HK-2 (cell line): Measurements from ENCODE around the gene NPAS3.

Source experiments
- DNase-seq: peaks from one replicate; pipeline ENCODE4 v3.0.0-alpha.2; 2018; ENCODE audit not compliant: unreplicated experiment

Gene NPAS3

DNA sequence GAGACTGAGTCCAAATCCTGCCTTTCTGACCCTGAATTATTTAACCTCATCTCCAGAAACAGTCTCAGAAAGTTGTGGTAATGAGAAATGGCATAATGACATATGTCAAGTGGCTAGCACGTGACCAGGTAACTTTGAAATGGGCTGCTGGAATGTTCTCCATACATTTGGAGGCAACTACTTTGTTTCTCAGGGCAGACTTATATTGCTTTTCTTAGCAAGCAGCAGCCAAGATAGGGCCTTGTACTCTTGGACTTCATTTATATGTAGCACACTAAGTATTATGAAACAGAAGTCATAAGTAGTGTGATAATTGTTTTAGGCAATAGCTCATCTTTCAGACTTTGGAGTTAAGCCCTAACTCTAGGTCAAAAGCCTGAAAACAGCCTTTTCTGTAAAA, 494.7 kb downstream of the NPAS3 start:
- DNase-seq = no peak

DNA sequence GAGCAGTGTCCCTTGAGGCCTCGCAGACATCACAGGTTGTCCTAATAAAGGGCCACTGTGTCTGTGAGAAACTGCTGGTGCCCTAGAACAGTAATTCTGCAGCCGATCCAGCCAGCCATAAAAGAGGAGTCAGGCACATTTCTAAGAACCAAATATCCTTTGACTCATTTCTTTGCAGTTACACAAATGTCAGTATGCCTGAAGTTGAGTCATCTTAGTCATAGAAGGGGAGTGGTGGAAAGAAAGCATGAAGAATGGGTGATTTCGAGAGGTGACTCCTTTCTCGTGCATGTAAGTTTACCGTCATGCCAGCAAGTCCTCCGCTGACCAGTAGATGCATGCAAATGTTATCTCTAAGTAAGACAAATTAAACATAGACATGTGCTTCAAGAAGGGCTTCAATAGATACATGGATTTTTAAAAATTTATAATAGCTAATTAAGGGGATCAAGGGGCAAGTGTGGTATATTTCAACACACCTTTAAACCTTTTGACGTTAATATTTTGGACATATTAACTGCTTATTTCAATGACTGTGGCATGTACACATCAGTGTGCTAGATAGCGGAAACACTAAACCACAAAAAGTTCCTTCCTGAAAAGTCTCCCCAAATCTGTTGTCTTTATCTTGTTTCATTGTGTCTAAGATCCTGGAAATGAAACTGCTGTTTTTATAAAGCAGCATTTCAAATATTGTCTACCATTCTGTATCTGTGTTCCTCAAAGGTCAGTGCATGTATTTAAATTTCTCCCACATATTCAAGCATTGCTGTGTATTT, 497.4 kb downstream of the NPAS3 start:
- DNase-seq = no peak

DNA sequence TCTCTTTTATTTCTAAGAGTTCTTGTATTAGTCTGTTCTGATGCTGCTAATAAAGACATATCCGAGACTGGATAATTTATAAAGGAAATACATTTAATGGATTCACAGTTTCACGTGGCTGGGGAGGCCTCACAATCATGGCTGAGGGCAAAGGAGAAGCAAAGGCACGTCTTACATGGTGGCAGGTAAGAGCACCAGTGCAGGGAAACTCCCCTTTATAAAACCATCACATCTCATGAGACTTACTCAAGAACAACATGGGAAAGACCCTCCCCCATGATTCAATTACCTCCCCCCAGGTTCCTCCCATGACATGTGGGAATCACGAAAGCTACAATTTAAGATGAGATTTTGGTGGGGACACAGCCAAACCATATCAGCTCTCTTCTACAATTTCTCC, 503.0 kb downstream of the NPAS3 start:
- no peak for DNase-seq

DNA sequence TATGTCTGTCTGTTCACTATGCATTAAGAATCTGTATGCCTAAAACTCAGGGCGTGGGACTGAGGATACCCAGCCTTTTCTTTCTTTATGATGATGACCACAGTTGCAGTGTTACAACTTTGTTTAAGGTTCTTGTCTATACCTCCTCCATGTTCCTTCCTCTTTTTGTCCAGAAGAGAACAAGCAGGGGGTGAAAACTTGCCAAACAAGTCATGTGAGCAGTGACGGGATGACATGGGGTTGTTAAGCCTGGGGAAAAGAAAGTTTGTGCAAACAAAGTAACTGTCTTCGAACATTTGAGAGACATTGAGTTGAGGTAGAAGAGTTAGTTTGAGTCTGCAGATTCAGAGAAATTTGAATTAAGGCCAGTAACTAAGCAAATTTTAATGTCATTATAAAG, 505.5 kb downstream of the NPAS3 start:
- DNase-seq = no peak

DNA sequence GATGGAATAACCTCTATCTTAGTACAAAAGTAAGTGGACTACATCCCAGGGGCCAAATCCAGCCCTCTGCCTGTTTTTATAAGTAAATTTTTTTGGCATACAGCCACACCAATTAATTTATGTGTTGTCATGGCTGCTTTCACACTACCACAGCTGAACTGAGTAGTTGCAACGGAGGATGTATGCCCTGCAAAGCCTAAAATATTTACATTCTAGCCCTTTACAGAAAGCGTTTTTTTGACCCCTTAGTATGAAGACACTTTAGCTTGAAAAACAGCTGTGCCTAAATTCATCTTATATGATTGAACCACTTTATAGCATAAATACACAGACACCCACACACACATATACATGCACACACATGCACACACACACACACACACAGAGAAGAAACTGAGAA, 510.6 kb downstream of the NPAS3 start:
- DNase-seq = no peak

DNA sequence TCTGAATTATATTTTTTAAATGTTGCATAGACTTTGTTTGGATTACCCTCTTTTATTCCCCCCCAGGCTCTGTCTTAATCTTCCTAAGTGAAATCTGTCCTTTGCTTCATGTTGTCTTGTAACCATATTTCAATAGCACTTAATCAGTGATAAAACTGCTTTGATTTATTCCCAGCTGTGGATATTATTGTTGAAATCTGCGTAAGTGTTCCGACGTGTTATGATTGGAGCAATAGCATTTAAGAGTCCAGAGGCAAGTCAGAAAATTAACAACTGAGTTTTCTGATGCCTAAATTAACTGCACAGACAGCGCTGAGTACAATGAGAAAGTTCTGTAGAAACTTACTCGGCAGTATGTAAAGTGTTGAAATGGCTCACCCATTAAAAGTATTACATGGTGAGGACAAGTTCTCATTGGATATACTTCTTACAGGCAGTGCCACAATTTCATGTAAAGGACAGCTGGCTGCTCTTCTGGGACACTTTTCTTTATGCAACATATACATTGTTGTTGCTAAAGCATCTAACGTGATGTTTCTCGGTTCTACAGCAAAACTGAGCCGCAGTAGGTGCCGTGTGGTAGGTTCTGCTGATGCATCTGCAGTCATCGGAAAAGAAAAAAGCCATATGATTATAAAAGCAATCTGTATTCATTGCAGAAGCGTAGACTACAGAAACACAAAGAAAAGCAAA, 511.2 kb downstream of the NPAS3 start:
- DNase-seq = no peak

DNA sequence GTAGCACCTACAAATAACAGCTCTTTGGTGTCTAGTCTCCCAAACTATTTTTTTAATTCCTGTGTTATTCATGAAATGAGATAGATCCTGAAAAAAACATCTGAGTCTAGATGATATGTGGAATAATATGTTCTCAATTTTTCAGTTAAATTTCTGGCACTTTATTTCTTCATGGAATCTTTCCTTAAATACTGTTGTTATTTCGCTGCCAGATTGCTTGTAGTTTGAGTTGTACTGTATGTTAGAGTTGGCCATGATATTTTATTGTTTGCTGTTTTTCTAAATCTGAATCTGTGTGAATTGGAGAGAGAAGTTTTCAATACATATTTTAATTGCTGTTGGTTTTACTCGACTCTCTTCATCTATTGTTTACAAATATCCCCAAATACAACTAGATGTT, 511.7 kb downstream of the NPAS3 start:
- no peak for DNase-seq

DNA sequence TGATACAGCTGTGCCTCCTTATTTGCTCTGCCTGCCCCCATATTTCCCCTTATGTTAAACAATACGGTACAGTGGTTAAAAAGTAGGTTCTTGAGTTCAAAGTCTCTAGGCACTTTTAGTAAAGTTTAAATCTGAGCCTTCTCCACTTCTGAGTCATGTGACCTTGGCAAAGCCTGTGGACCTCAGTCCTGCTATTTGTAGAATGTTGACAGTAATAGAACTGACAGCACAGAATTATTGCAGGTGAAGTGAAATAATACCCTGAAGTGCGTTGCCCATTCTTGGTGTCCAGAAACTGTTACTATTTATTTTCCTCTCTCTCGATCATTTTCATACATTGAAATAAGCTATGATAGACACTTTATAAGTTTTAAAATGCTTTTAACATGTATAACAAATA, 512.5 kb downstream of the NPAS3 start:
- no peak for DNase-seq

DNA sequence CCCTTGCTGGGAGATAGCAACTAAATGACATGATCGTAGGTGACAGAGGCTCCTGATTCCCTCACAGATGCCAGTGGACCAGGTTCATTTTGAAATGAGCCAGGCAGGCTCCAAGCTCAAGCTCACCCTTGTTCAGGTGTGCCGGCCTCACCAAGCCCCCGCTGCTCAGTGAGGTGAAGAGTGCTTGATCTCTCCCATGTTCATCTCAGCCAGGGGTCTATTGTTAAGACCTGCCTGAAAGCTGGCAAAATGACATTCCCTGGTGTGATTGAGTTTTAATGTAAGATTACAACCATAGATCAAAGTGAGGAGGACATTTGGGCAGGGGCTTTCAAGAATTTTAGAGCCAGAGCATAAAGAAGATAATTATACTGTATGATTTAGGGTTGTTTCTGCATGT, 514.3 kb downstream of the NPAS3 start:
- no peak for DNase-seq

DNA sequence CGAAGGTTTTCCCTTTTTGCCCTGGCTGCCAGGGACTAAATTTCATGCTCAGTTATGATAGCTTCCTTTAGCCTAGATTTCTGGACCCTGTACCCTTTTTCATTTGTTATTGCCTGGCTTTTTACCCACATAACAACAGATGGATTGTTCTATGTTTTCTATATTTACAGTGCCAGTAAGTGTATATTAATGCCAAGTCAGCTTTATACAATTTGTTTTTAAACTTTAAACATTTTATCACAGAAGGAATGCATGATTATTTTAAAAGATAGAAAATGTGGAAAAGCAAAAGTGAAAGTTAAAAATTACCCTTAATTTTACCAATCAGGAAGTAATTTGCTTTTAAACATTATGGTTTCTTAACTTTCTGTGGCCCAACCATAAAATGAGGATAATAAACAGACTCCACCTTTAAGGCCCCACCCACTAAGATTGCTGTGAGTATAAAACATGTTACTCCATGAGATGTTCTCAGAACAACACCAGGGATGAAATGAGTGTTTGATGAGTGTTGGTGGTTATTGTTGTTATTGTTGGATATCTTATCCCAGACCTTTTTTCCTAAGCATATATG, 515.4 kb downstream of the NPAS3 start:
- DNase-seq = no peak

DNA sequence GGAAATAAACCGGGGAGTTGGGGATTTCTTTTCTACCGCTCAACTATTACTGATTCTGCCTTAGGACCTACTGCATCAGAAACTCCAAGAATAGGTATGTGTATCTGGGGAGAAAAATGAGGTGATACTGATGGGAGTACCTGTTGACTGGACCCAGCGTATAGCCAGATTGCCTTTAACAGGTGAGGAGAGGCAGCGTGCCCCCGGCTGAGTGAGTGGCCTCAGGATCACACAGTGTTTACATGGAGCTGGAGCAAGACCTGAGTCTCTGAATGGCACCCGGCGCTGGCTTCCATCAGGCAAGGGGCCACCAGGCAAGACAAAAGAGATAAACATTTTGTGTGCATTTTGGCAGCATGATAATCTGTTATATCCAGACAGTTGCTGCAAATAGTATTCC, 516.0 kb downstream of the NPAS3 start:
- no peak for DNase-seq

DNA sequence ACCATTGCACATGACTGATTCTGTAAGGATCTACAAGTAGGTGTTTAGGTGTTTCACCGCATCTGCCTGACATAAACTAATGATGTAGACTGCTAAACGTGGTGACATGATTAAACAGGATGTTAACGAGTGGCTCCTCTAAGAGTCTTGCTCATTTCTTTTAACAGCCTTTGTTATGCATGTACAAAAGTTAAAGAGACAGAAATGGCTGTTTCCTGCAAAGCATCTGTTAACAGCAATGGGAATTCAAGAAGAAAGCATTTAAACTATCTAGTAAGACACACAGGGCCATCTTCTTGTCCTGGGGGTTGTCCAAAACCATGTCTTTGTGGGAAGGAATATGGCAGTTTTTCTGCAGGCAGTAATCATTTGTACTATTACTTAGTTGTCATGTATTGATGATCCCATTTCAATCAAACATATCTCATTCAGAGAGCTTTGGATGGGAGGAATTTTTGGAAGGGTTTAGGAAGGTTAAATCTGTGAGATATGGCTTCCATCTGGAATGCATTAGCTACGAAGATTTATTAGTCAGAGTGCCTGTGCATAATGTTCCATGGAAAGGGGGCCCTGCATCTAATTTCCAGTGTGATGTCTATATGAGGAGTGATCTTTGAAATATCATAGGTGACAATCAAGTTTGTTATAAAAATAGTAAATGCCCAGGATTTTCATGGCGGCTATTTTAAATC, 517.1 kb downstream of the NPAS3 start:
- no peak for DNase-seq

DNA sequence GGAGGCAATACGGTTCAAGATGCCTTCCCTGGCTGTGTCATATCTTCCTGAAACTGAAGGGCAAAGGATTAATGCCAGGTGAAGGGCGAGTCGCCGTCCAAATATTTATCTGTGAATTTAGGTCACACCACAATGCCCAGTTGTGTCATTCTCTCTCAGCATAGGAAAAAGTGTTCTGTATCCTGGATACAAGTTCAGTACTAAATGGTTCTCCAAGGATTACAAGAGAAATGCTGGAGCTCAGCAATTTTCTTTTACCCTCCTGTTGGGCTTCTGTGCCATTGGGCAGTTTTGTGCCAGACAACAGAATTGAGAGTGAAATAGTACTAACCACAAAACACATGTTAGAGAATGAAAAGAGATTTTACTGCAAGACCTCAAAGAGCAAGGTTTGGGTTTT, 518.3 kb downstream of the NPAS3 start:
- DNase-seq = no peak

DNA sequence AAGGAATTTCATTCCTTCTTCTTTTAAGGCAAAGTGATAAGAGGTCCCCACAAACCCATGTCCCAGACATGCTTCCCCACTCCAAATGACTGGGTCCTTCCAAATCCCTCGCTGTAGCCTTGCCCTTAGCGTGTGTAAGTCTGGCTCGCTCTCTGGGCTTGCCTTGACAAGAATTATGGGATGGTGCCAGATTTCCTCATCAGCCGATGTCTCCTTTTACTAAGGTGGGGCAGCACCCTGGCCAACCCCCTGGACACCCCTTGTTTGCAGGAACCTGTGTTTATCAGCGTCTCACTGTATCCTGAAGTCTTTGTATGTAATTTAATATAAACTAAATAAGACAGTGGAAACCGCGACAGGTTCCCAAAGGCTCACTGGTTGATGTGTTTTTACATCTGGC, 518.9 kb downstream of the NPAS3 start:
- DNase-seq = no peak

DNA sequence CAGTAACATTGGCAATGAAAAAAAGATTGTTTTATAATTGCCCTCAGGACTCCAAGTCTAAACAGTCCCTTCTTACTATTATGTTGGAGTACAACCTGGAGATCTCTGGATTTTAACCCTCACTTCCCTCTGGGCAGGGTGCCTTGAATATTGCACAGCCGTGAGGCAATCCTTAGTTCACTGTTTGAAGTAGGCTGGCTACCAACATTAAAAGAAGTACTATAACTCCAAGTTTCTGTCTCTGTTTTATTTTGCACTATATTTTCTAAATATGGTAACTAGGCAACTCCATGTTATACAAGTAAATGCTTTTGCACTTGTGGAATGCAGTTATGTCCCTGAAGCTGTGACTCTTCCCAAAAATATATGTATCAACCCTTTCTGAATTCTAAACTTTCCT, 521.5 kb downstream of the NPAS3 start:
- DNase-seq = no peak

DNA sequence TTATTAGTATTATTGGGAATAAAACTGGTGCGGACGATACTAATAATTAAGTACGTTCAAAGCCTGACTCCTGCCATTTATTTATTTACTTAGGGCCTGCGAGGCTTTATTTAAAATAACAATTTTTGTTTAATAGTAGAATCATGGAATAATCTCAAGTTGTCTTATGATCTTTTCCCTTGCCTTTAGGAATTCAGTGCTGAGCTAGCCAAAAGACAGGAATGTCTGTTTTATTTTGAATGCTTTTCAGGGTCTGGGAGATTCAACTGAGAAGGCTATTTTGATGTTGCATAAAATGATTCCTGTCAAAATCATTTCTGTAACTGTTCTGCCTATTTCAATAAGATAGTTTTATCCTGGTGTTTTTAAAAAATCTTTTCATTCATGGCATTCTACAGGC, 522.4 kb downstream of the NPAS3 start:
- DNase-seq = no peak

DNA sequence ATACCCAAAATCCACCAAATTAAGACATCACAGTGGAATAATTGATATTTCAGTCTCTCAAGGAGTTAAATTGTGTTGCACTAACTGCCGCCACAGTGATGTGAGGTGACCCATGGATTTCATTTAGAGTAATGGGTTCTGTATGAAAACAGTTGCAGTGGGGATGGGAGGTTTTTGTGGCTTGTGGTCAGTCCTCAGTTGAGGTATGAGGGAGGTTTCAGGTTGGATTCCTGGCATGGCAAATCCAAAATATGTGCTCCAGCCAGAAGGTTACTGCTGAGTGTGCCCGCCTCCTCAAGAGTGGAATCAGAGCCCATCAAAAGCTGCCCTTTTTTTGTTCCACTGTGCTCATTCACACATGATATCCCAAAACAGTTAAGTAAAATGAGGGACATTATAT, 525.1 kb downstream of the NPAS3 start:
- no peak for DNase-seq

DNA sequence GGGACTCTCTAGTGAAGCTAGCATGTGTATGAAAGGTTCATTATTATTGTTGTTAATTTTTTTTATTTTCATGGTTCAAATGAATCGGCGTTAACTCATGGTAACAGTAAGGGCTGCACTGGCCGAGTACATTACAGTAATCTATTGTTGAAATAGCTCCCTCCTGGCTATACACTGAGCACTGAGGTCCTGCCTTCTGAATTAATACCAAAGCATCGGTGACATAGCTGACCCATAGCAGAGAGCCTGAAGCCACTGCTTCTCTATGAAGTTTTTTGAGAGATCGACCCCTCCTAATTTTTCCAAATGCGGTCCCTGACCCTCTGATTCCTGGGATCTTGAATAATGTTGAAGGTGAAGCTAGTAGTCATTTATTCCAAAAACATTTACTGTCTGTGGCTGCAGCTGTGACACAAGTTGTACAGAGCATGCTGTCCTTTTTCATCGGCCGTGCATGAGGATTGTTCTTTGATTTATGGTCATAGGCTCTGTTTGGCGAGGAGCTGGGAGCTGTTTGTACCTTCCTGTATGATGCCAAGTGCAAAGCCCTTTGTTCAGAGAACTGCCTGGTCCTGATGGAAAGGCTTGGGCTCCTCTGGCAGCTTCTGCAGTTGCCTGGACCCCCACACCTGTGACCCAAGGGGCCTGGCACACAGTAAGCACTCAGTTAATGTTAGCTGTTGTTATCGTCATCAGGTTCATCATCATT, 525.7 kb downstream of the NPAS3 start:
- no peak for DNase-seq

DNA sequence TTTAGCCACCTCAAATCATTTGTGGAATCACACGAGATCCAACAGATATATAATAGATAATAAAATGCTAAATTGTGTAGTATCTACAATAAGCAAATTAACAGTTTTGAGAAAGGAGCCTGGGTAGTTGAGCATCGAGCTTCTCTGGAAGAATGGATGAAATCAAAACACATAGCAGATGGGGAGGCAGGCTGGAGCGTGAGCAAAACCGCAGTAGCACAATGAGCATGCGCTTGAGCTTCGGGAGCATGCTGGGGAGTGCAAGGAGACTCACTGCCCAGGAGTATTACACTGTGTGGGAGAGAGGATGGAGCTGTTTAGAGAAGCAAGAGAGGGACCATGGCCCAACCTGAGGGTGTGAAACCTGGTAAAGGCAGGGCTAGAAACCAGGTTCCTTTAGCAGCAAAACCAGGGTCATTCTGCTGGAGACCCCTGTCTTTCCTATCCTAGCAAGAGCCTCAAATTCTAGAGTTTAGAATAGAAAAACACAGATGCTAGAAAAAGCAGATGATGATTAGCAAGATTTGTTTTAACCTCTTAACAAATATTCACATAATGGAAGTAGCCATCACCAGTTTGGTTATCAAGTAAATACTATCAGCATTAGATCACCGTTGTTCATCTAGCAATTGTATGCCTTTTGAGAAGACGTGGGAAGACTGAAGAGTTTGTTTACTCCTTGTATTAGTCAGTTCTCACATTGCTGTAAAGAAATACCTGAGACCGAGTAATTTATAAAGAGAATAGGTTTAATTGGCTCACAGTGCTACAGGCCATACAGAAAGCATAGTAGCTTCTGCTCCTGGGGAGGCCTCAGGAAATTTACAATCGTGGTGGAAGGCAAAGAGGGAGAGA, 527.4 kb downstream of the NPAS3 start:
- no peak for DNase-seq

DNA sequence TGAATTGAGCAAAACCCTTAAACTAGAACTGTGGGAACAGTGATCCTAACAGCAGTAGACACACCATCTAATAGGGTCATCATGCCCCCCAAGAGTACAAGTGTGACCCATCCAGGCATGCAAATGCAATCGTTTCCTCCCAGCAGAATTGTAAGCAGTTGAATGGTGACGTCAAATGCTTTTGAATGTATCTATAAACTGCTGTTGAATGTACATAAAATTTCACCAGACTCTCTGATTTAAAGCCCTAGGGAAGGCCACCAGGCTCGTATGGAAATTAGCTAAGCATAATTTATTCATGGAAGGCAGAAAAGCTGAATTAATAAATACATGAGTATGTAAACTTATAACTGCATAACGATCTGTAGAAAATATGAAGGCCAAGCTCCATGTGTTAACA, 529.3 kb downstream of the NPAS3 start:
- DNase-seq = no peak

DNA sequence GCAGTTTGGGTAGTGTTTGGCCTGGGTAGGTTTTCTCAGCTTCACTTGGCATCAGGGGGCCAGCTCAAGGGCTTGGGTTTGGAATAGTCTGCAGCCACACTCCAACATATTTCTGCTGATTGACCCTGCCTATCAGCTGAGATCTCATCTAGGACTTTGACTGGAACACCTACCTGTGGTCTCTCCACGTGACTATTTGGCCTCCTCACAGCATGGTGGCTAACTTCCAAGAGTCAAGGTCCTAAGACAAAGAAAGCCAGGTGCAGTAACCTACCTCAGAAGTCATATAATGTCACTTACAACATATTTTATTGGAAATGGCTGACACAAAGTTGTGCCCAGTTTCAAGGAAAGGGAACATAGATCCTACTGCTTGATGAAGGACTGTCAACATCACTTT, 531.2 kb downstream of the NPAS3 start:
- DNase-seq = no peak
